Measurements from ENCODE around the gene PALD1.
"Not testable (repeated sequence)": the region's sequence is repeated elsewhere in the genome, so short reads cannot be mapped to it uniquely, and the experiment has no call there.

Gene PALD1

GRCh38 chr10:70605161-70605560 lies 126.6 kb downstream of the PALD1 start:
- no peaks in the 10 kb centered on the region for H3K9me2 ChIP-seq (replicated peaks; ENCODE audit: control insufficient read depth, low read length)
- H3K27ac ChIP-seq (ENCODE audit: low read depth, low read length) = no peak overlapping the region
- no peaks in the 10 kb centered on the region for H3K4me1 ChIP-seq (ENCODE audit: control insufficient read depth, low read length)
- no peak for TF ChIP-seq EZH2phosphoT487 (IDR thresholded peaks at IDR 0.05; ENCODE audit: borderline replicate concordance, low read length)
- TF ChIP-seq CTCF (IDR thresholded peaks at IDR 0.05; ENCODE audit: low read depth, low read length, poor library complexity, severe bottlenecking) = no peak
- no peak overlapping the region for H3K4me3 ChIP-seq (ENCODE audit: low read length)
- no peaks in the 10 kb centered on the region for H3K36me3 ChIP-seq (ENCODE audit: control insufficient read depth, low read length)
- no peak overlapping the region for H3K4me2 ChIP-seq (ENCODE audit: low read length)
- no peaks in the 10 kb centered on the region for H3F3A ChIP-seq (ENCODE audit: control insufficient read depth, insufficient read depth)
- no peaks in the 10 kb centered on the region for H4K20me1 ChIP-seq (ENCODE audit: control insufficient read depth, insufficient read depth, low read depth, low read length)
- H3K9me3 ChIP-seq (ENCODE audit: control insufficient read depth, insufficient read depth, low read length) = no peaks in the 10 kb centered on the region
- H3K27me3 ChIP-seq (ENCODE audit: control insufficient read depth, low read length) = peaks cover 4% of the 10 kb centered on the region; the same call in 1 of the 2 replicates
- H3K79me2 ChIP-seq (ENCODE audit: control insufficient read depth, low read length) = no peaks in the 10 kb centered on the region

- no peak overlapping the region for H3K4me2 ChIP-seq (ENCODE audit: low read length)
- no peaks in the 10 kb centered on the region for H3K4me1 ChIP-seq (ENCODE audit: control insufficient read depth, low read length)
- TF ChIP-seq CTCF (IDR thresholded peaks at IDR 0.05; ENCODE audit: low read depth, low read length, poor library complexity, severe bottlenecking) = no peak
- TF ChIP-seq EZH2phosphoT487 (IDR thresholded peaks at IDR 0.05; ENCODE audit: borderline replicate concordance, low read length) = no peak
- H3K4me3 ChIP-seq (ENCODE audit: low read length) = no peak overlapping the region
- H3K27me3 ChIP-seq (ENCODE audit: control insufficient read depth, low read length) = peaks cover 7% of the 10 kb centered on the region; the same call in 1 of the 2 replicates
- H3K27ac ChIP-seq (ENCODE audit: low read depth, low read length) = no peak overlapping the region
- H3F3A ChIP-seq (ENCODE audit: control insufficient read depth, insufficient read depth) = no peaks in the 10 kb centered on the region
- no peaks in the 10 kb centered on the region for H3K36me3 ChIP-seq (ENCODE audit: control insufficient read depth, low read length)
- H3K9me2 ChIP-seq (replicated peaks; ENCODE audit: control insufficient read depth, low read length) = no peaks in the 10 kb centered on the region
- no peaks in the 10 kb centered on the region for H3K79me2 ChIP-seq (ENCODE audit: control insufficient read depth, low read length)
- no peaks in the 10 kb centered on the region for H4K20me1 ChIP-seq (ENCODE audit: control insufficient read depth, insufficient read depth, low read depth, low read length)
- no peaks in the 10 kb centered on the region for H3K9me3 ChIP-seq (ENCODE audit: control insufficient read depth, insufficient read depth, low read length)
Measured at GRCh38 chr10:70607936-70608335, 129.4 kb downstream of the PALD1 start.

GRCh38 chr10:70613941-70614340 lies 135.4 kb downstream of the PALD1 start:
- Histone ChIP-seq H3F3A (ENCODE audit: control insufficient read depth, insufficient read depth) (no peaks in the 10 kb centered on the region), H4K20me1 (ENCODE audit: control insufficient read depth, insufficient read depth, low read depth, low read length) (no peaks in the 10 kb centered on the region), H3K4me1 (ENCODE audit: control insufficient read depth, low read length) (no peaks in the 10 kb centered on the region), H3K9me3 (ENCODE audit: control insufficient read depth, insufficient read depth, low read length) (no peaks in the 10 kb centered on the region), H3K79me2 (ENCODE audit: control insufficient read depth, low read length) (no peaks in the 10 kb centered on the region), H3K27me3 (ENCODE audit: control insufficient read depth, low read length) (peaks cover 23% of the 10 kb centered on the region), H3K4me3 (ENCODE audit: low read length) (no peak overlapping the region), H3K27ac (ENCODE audit: low read depth, low read length) (no peak overlapping the region), H3K4me2 (ENCODE audit: low read length) (no peak overlapping the region), H3K36me3 (ENCODE audit: control insufficient read depth, low read length) (no peaks in the 10 kb centered on the region), H3K9me2 (replicated peaks; ENCODE audit: control insufficient read depth, low read length) (no peaks in the 10 kb centered on the region)
- TF ChIP-seq EZH2phosphoT487 (IDR thresholded peaks at IDR 0.05; ENCODE audit: borderline replicate concordance, low read length) = no peak
- TF ChIP-seq CTCF (IDR thresholded peaks at IDR 0.05; ENCODE audit: low read depth, low read length, poor library complexity, severe bottlenecking) = no peak

- not testable (repeated sequence) for H3K79me2 ChIP-seq (ENCODE audit: control insufficient read depth, low read length); H3K36me3 ChIP-seq (ENCODE audit: control insufficient read depth, low read length); H3K4me1 ChIP-seq (ENCODE audit: control insufficient read depth, low read length); H3K4me3 ChIP-seq (ENCODE audit: low read length); H3F3A ChIP-seq (ENCODE audit: control insufficient read depth, insufficient read depth); H4K20me1 ChIP-seq (ENCODE audit: control insufficient read depth, insufficient read depth, low read depth, low read length); H3K9me3 ChIP-seq (ENCODE audit: control insufficient read depth, insufficient read depth, low read length); H3K9me2 ChIP-seq (replicated peaks; ENCODE audit: control insufficient read depth, low read length); H3K27ac ChIP-seq (ENCODE audit: low read depth, low read length); H3K4me2 ChIP-seq (ENCODE audit: low read length)
- H3K27me3 ChIP-seq (ENCODE audit: control insufficient read depth, low read length) = peaks cover 23% of the 10 kb centered on the region
Measured at GRCh38 chr10:70614364-70614763, 135.8 kb downstream of the PALD1 start.

Data from DOHH2 (cell line).